ENCODE results near the gene CPNE8.

DNA sequence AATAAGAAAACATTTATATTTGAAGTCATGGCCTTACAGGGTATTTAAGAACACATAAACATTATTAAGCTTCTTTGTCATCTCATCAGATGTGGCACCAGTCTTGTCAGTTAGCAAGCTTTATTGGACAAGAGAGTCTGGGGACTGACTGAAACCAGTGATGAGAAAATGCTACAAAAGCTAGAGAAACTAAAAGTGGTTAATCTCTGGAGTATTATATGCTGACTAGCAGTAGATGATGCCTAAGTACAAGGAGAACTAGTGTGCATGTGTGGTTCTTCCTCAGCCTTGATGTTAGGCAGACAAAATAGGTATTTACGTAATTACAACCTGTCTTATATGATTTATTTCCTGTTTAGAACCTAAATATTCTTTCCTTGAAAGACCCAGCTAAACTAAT, 176.5 kb downstream of the CPNE8 start:
- TF ChIP-seq, protein P1, sequence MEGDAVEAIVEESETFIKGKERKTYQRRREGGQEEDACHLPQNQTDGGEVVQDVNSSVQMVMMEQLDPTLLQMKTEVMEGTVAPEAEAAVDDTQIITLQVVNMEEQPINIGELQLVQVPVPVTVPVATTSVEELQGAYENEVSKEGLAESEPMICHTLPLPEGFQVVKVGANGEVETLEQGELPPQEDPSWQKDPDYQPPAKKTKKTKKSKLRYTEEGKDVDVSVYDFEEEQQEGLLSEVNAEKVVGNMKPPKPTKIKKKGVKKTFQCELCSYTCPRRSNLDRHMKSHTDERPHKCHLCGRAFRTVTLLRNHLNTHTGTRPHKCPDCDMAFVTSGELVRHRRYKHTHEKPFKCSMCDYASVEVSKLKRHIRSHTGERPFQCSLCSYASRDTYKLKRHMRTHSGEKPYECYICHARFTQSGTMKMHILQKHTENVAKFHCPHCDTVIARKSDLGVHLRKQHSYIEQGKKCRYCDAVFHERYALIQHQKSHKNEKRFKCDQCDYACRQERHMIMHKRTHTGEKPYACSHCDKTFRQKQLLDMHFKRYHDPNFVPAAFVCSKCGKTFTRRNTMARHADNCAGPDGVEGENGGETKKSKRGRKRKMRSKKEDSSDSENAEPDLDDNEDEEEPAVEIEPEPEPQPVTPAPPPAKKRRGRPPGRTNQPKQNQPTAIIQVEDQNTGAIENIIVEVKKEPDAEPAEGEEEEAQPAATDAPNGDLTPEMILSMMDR (conservative IDR thresholded peaks at IDR 0.05; ENCODE audit: low read depth, low read length), result no peak
- TF ChIP-seq BHLHE40 (IDR thresholded peaks at IDR 0.05; ENCODE audit: low read depth, low read length) (no peak), RCOR1 (IDR thresholded peaks at IDR 0.05; ENCODE audit: insufficient replicate concordance, low read length) (no peak), POLR2A (IDR thresholded peaks at IDR 0.05; ENCODE audit: low read depth, low read length) (no peak), MXI1 (IDR thresholded peaks at IDR 0.05; ENCODE audit: borderline replicate concordance, low read depth, low read length) (no peak)
- TF ChIP-seq, protein P2, sequence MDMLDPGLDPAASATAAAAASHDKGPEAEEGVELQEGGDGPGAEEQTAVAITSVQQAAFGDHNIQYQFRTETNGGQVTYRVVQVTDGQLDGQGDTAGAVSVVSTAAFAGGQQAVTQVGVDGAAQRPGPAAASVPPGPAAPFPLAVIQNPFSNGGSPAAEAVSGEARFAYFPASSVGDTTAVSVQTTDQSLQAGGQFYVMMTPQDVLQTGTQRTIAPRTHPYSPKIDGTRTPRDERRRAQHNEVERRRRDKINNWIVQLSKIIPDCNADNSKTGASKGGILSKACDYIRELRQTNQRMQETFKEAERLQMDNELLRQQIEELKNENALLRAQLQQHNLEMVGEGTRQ (IDR thresholded peaks at IDR 0.05; ENCODE audit: low read depth, low read length), result no peak
- TF ChIP-seq, protein P3, sequence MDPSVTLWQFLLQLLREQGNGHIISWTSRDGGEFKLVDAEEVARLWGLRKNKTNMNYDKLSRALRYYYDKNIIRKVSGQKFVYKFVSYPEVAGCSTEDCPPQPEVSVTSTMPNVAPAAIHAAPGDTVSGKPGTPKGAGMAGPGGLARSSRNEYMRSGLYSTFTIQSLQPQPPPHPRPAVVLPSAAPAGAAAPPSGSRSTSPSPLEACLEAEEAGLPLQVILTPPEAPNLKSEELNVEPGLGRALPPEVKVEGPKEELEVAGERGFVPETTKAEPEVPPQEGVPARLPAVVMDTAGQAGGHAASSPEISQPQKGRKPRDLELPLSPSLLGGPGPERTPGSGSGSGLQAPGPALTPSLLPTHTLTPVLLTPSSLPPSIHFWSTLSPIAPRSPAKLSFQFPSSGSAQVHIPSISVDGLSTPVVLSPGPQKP (IDR thresholded peaks at IDR 0.05; ENCODE audit: borderline replicate concordance, low read depth, low read length), result no peak
